ENCODE measurements around the gene AOPEP. TPM values are rescaled to one million over a fixed set of nuclear protein-coding genes. Genes with fewer than 3 reads are reported as not detected.
A peak's percentile ranks its signal among the peaks of the same experiment; 100 is the strongest.

Gene AOPEP
- total and polyA plus RNA-seq, 2 of the 13 experiments (the other 11 are each of a cell fraction or from before 2014, with no cell fraction given) = 22.2 to 41.6 TPM

GRCh38 chr9:94993160-94993820 lies 266.8 kb downstream of the AOPEP start (continued):
- TF ChIP-seq HNRNPUL1 (IDR thresholded peaks at IDR 0.05; ENCODE audit: low read depth, low read length) (no peak), MXD4 (CRISPR knock-in tag; IDR thresholded peaks at IDR 0.05) (no peak), ZNF580 (CRISPR knock-in tag; IDR thresholded peaks at IDR 0.05; ENCODE audit: borderline replicate concordance, low read depth) (no peak), ZNF512B (CRISPR knock-in tag; IDR thresholded peaks at IDR 0.05; ENCODE audit: borderline replicate concordance) (no peak), GPN1 (CRISPR knock-in tag; IDR thresholded peaks at IDR 0.05; ENCODE audit: borderline replicate concordance) (no peak), ZNF773 (CRISPR knock-in tag; IDR thresholded peaks at IDR 0.05; ENCODE audit: borderline replicate concordance) (no peak), DMAP1 (CRISPR knock-in tag; IDR thresholded peaks at IDR 0.05) (no peak; the same call in 1 of the 2 replicates), ZBTB25 (CRISPR knock-in tag; IDR thresholded peaks at IDR 0.05) (no peak), MZF1 (CRISPR knock-in tag; IDR thresholded peaks at IDR 0.05; ENCODE audit: borderline replicate concordance) (no peak), ZBTB20 (CRISPR knock-in tag; IDR thresholded peaks at IDR 0.05; ENCODE audit: borderline replicate concordance, low read depth) (no peak), ZFP1 (CRISPR knock-in tag; IDR thresholded peaks at IDR 0.05) (no peak), ZNF556 (CRISPR knock-in tag; IDR thresholded peaks at IDR 0.05; ENCODE audit: borderline replicate concordance) (no peak), ZBTB8A (CRISPR knock-in tag; IDR thresholded peaks at IDR 0.05; ENCODE audit: borderline replicate concordance, low read depth) (no peak), ZNF775 (CRISPR knock-in tag; IDR thresholded peaks at IDR 0.05; ENCODE audit: borderline replicate concordance) (no peak), ZSCAN31 (CRISPR knock-in tag; IDR thresholded peaks at IDR 0.05; ENCODE audit: low read depth) (no peak), EP300 (IDR thresholded peaks at IDR 0.05; ENCODE audit: low read depth in 2 of 2, low read length in 2 of 2) (peak; percentile 58 to 83; a peak in 3 of 4 replicates), EP300 (CRISPR knock-in tag; IDR thresholded peaks at IDR 0.05; ENCODE audit: borderline replicate concordance) (no peak; the same call in 1 of the 2 replicates), ZNF24 (IDR thresholded peaks at IDR 0.05) (no peak), GATAD1 (CRISPR knock-in tag; IDR thresholded peaks at IDR 0.05) (no peak), ZNF891 (CRISPR knock-in tag; IDR thresholded peaks at IDR 0.05) (no peak), ZNF543 (CRISPR knock-in tag; IDR thresholded peaks at IDR 0.05) (no peak), BRD4 (CRISPR knock-in tag; IDR thresholded peaks at IDR 0.05) (no peak), RBM22 (optimal IDR thresholded peaks at IDR 0.05; ENCODE audit: low read length) (no peak), RARG (CRISPR knock-in tag; IDR thresholded peaks at IDR 0.05; ENCODE audit: low read depth) (no peak), ZMYM2 (CRISPR knock-in tag; IDR thresholded peaks at IDR 0.05) (no peak), CEBPB (IDR thresholded peaks at IDR 0.05; ENCODE audit: borderline replicate concordance, low read depth, low read length) (peak; percentile 84), ZNF263 (CRISPR knock-in tag; IDR thresholded peaks at IDR 0.05) (no peak), SCMH1 (CRISPR knock-in tag; IDR thresholded peaks at IDR 0.05; ENCODE audit: borderline replicate concordance) (no peak)
- TF ChIP-seq, protein P1, sequence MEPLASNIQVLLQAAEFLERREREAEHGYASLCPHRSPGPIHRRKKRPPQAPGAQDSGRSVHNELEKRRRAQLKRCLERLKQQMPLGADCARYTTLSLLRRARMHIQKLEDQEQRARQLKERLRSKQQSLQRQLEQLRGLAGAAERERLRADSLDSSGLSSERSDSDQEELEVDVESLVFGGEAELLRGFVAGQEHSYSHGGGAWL (CRISPR knock-in tag; IDR thresholded peaks at IDR 0.05) = no peak
